ENCODE measurements around the gene SLC28A2.
"Not testable (repeated sequence)": the region's sequence is repeated elsewhere in the genome, so short reads cannot be mapped to it uniquely, and the experiment has no call there.

Gene SLC28A2

DNA sequence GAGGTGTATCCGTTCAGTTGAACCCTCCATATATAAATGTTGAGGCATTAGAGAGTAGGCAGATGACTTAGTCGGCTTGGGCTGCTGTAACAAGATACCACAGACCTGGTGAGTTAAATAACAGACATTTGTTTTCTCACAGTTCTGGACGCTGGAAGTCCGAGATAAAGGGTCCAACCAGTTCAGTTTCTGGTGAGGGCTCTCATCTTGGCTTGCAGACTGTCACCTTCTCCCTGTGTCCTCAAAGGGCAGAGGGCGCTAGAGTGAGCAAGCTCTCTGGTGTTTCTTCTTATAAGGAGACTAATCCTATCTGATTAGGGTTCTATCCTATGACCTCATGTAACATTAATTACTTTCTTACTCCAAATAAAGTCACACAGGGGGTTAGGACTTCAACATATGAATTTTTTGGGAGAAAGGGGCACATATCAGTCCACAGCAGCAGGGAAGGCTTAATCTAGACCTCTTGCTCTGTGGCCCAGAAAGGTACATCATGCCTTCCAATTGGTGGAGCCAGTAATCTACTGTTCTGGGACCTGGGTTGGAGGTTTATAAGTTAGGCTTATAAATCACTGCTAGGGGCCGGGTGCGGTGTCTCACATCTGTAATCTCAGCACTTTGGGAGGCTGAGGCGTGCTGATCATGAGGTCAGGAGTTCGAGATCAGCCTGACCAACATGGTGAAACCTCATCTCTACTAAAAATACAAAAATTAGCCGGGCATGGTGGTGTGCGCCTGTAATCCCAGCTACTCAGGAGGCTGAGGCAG is 26.3 kb upstream of the SLC28A2 start:
- H3K27ac ChIP-seq: no peak overlapping the region

DNA sequence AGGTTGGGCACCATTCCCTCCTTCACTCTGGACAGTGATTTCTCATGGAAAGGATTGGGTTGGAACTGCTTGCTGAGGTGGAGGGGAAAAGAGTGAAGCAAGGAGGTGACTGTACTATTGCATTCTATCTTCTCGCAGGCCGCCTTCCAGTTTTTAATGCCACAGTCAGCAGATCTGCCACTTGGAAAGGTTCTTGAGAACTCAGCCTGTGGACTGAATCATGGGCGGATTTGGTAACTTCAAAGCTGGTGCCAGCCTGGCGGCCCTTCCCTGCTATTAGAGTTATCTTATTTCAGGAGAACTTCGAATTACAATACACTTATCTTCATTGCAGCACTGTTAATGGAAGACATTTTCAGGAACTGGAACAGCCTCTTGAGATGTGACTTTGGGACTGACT is 23.1 kb upstream of the SLC28A2 start:
- no peak overlapping the region for H3K27ac ChIP-seq
- no peak for TF ChIP-seq ZFX (IDR thresholded peaks at IDR 0.05; ENCODE audit: borderline replicate concordance)
- TF ChIP-seq, protein P1, sequence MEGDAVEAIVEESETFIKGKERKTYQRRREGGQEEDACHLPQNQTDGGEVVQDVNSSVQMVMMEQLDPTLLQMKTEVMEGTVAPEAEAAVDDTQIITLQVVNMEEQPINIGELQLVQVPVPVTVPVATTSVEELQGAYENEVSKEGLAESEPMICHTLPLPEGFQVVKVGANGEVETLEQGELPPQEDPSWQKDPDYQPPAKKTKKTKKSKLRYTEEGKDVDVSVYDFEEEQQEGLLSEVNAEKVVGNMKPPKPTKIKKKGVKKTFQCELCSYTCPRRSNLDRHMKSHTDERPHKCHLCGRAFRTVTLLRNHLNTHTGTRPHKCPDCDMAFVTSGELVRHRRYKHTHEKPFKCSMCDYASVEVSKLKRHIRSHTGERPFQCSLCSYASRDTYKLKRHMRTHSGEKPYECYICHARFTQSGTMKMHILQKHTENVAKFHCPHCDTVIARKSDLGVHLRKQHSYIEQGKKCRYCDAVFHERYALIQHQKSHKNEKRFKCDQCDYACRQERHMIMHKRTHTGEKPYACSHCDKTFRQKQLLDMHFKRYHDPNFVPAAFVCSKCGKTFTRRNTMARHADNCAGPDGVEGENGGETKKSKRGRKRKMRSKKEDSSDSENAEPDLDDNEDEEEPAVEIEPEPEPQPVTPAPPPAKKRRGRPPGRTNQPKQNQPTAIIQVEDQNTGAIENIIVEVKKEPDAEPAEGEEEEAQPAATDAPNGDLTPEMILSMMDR (IDR thresholded peaks at IDR 0.05): no peak

More for the DNA sequence above, 26.3 kb upstream of the SLC28A2 start:
- no peak for TF ChIP-seq ZFX (IDR thresholded peaks at IDR 0.05; ENCODE audit: borderline replicate concordance)
- TF ChIP-seq, protein P1 (IDR thresholded peaks at IDR 0.05): peak; percentile 24; the same call in 1 of the 2 replicates

DNA sequence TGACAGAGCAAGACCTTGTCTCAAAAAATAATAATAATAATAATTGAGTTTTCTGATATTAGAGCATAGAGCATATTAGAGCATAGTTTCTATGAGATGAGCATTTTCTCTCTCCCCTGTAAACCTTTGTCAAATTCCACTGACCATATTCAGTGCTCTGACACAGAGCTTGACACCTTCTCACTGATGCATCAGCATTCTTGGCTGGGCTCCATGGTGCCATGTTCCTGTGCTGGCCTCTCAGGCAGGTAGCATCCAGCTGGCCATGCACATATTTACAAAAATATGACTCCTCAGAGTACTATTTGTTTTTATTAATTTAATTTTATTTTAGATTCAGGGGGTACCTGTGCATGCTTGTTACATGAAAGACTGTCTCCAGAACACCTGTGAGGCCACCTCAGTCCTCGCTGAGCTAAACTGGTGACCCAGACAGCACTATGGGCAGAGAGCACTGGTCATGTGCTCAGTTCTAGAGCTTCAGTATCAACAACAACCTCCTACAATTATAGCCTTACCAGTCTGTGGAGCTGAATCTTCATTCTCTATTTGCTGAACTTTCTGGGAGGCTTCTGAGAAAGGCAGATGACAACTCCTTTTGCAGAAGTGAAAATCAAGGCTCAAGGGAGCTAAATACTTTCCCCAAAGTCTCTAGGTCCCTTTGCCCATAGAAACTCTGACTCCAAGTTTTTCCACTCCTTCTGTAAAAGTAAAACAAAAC is 21.6 kb upstream of the SLC28A2 start:
- TF ChIP-seq ZFX (IDR thresholded peaks at IDR 0.05; ENCODE audit: borderline replicate concordance): no peak
- TF ChIP-seq, protein P1 (IDR thresholded peaks at IDR 0.05): no peak
- H3K27ac ChIP-seq: no peak overlapping the region

DNA sequence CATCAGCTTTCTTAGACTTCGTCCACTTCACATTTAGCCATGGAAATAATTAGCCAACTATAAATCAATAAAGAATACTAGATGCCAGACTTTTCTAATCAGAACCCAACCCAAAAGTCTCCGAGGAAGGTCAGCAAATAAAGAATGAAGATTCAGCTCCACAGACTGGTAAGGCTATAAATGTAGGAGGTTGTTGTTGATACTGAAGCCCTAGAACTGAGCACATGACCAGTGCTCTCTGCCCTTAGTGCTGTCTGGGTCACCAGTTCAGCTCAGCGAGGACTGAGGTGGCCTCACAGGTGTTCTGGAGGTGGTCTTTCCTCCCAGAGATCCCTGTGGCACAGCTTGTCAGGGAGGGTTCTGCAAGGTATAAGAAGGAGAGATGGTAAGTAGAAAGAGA is 20.9 kb upstream of the SLC28A2 start:
- H3K27ac ChIP-seq: no peak overlapping the region
- TF ChIP-seq, protein P1 (IDR thresholded peaks at IDR 0.05): no peak
- TF ChIP-seq ZFX (IDR thresholded peaks at IDR 0.05; ENCODE audit: borderline replicate concordance): no peak

DNA sequence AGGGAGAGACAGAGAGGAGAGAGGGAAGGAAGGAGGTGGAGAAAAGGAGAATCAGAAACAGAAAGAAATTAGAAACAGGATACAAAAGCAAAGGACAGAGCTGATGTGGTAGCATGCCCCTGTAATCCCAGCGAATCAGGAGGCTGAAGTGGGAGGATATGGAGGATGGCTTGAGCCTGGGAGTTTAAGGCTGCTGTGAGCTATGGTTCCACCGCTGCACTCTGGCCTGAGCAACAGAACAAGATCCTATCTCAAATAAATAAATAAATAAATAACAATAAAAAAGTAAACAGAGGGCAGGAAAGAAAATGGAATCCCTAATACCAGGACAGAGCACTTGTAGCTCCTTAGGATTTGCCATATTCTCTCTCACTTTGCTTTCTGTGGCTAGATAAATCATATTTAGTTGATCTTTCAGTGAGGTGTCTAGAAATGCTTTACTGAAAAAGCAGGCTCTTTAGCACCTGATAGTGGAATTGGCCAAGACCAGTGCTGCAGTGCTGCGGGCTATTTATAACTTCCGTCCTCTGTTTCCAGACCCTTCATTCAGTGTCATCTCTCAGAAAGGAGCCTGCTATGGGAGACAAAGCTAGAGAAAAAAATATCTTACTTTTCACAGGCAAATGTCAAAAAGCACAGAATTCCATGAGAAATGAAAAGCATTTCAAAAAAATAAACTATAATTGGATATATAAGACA is 20.0 kb upstream of the SLC28A2 start:
- TF ChIP-seq, protein P1 (IDR thresholded peaks at IDR 0.05): no peak
- TF ChIP-seq ZFX (IDR thresholded peaks at IDR 0.05; ENCODE audit: borderline replicate concordance): no peak
- no peak overlapping the region for H3K27ac ChIP-seq

DNA sequence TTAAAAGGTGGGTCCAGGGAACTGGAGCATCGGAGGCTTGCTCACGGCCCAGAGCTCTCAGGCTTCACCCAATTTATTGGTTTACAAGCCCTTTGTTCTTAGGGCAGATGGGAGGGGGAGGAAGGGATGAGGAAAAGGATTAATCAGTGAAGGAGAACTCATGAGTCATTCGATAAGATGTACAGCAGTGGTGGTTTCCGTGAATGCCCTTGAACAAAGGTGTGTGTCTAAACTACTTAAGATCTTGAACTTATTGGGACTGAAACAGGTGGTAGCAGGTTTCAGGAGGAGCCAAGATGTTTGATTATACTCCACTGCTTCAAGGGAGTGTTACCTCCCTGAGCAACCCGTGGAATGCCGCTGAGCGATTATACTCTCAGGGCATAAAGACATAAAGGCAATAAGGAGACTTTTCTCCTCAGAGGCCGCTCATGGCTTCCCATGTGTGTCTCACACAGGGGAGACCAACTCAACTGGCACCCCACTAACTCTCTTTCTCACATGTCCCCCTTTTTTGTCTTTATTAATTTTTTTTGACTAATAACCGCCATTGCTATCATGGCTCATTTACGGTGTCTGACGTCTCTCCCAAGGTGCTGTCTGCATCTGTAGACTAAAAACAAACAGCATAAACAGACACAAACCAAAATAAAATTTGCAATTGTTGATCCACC is 17.3 kb upstream of the SLC28A2 start:
- H3K27ac ChIP-seq: no peak overlapping the region
- TF ChIP-seq ZFX (IDR thresholded peaks at IDR 0.05; ENCODE audit: borderline replicate concordance): no peak
- TF ChIP-seq, protein P1 (IDR thresholded peaks at IDR 0.05): no peak

DNA sequence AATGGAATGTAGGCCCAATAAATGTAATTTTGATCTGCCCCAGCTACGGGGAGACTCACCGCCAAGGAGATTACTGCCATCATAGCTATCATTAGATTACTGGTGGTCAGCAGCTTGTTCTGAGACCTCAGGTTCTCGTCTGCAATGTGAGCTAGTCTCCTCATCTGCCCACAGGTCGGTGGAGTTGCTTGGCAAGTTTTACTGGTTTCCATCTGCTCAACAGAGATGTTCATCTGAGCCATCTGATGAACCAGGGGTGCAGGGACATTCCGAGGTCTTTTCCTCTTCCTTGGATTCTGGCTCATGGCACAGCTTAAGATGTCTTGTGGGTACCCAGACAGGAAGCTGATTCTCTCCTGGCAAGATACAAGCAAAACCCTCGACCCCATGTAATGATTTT is 15.2 kb upstream of the SLC28A2 start:
- not testable (repeated sequence) for H3K27ac ChIP-seq
